Breast epithelium (tissue), 4 donors: ENCODE data around the gene STAU1. TPM values are rescaled to one million over a fixed set of nuclear protein-coding genes. Genes with fewer than 3 reads are reported as not detected.

Experiments used
- DNase-seq, 2 donors: peaks; one replicate each; pipeline ENCODE4 v3.0.0-alpha.2; 2019; ENCODE audit warnings: low spot score in 2 of 2
- H3K27ac ChIP-seq, 2 donors: fragments of 200-600 bp; sonication (generic) in 1 of 2; one replicate each; pipeline ENCODE4 v1.5.1; 2016 to 2019; ENCODE audit warnings: mild to moderate bottlenecking in 1 of 2
- H3K27me3 ChIP-seq, 2 donors: fragments of 200-600 bp; sonication (generic) in 1 of 2; one replicate each; pipeline versions ENCODE4 v1.5.1 to v1.6.0; 2017 to 2019; ENCODE audit warnings: control low read depth in 1 of 2, mild to moderate bottlenecking in 1 of 2
- H3K36me3 ChIP-seq: fragments of 200-600 bp; one replicate; pipeline ENCODE4 v1.5.1; 2019
- H3K4me1 ChIP-seq, 2 donors: fragments of 200-600 bp; sonication (generic); one replicate each; pipeline ENCODE4 v1.5.1; 2016 to 2019; ENCODE audit warnings: control low read depth in 1 of 2
- H3K4me3 ChIP-seq, 3 donors: fragments of 200-600 bp; sonication (generic); 1 replicate in 2 of 3; 2 replicates in 1 of 3; pipeline ENCODE4 v1.5.1; 2016 to 2019; ENCODE audit warnings: mild to moderate bottlenecking in 3 of 3, moderate library complexity in 2 of 3
- H3K9me3 ChIP-seq, 2 donors: fragments of 200-600 bp; sonication (generic) in 1 of 2; one replicate each; pipeline ENCODE4 v1.5.1; 2016 to 2019; ENCODE audit warnings: control low read depth in 1 of 2
- POLR2A ChIP-seq: fragments of 450-650 bp; IDR thresholded peaks from one replicate; pipeline ENCODE4 v1.6.1; 2016; ENCODE audit warnings: antibody characterized with exemption, mild to moderate bottlenecking, moderate library complexity
- POLR2AphosphoS5 ChIP-seq, 3 donors: sonication (generic); formaldehyde crosslinking; IDR thresholded peaks; one replicate each; pipeline ENCODE4 v1.6.1; 2017; ENCODE audit warnings: antibody characterized with exemption in 3 of 3
- intact Hi-C: fragments of 100-400 bp; cut with DNase I; formaldehyde crosslinking; loops from one replicate; pipeline ENCODE4 v1.15.1; 2023; ENCODE audit warnings: low total_unique reads
- total RNA-seq, 3 donors: library from RNA; depleted of rRNA; stranded (reverse); fragments of >200 nt; gene quantifications; one replicate each; pipeline ENCODE4 v1.1.0, GENCODE V29; 2016
- TF ChIP-seq, protein P1 (sequence below), 3 donors: fragments of 450-650 bp; IDR thresholded peaks; one replicate each; pipeline ENCODE4 v1.5.1; 2016 to 2017; ENCODE audit warnings: antibody characterized with exemption in 3 of 3, mild to moderate bottlenecking in 3 of 3, moderate library complexity in 3 of 3

The STAU1 gene
- total RNA-seq, 3 donors from 2014 or later: 79.8 to 85.2 (median 79.9) TPM

- Histone ChIP-seq H3K27ac (peak overlapping the region in 1 of 2 donors; percentile 67), H3K4me1 (no peaks in the 10 kb centered on the region), H3K4me3 (no peak overlapping the region), H3K36me3 (peaks cover 32% of the 10 kb centered on the region), H3K9me3 (no peaks in the 10 kb centered on the region), H3K27me3 (no peaks in the 10 kb centered on the region)
- intact Hi-C loops: loop anchor here (10.0 kb wide), 1 partner anchor 1987 kb away; no protein-coding TSS in a partner anchor
- no peak for DNase-seq
- TF ChIP-seq POLR2AphosphoS5 (IDR thresholded peaks at IDR 0.05): no peak
- no peak for TF ChIP-seq POLR2A
- TF ChIP-seq, protein P1, sequence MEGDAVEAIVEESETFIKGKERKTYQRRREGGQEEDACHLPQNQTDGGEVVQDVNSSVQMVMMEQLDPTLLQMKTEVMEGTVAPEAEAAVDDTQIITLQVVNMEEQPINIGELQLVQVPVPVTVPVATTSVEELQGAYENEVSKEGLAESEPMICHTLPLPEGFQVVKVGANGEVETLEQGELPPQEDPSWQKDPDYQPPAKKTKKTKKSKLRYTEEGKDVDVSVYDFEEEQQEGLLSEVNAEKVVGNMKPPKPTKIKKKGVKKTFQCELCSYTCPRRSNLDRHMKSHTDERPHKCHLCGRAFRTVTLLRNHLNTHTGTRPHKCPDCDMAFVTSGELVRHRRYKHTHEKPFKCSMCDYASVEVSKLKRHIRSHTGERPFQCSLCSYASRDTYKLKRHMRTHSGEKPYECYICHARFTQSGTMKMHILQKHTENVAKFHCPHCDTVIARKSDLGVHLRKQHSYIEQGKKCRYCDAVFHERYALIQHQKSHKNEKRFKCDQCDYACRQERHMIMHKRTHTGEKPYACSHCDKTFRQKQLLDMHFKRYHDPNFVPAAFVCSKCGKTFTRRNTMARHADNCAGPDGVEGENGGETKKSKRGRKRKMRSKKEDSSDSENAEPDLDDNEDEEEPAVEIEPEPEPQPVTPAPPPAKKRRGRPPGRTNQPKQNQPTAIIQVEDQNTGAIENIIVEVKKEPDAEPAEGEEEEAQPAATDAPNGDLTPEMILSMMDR (IDR thresholded peaks at IDR 0.05): no peak
These were observed 43.3 kb upstream of the STAU1 start for GRCh38 chr20:49231471-49231870.

GRCh38 chr20:49230561-49231133 is 42.5 kb upstream of the STAU1 start:
- no peak for TF ChIP-seq POLR2A
- TF ChIP-seq POLR2AphosphoS5 (IDR thresholded peaks at IDR 0.05): no peak
- TF ChIP-seq, protein P1 (IDR thresholded peaks at IDR 0.05): no peak
- Histone ChIP-seq H3K27me3 (no peaks in the 10 kb centered on the region), H3K4me1 (no peaks in the 10 kb centered on the region), H3K27ac (peak overlapping the region; percentile 6 to 67), H3K36me3 (peaks cover 27% of the 10 kb centered on the region), H3K9me3 (no peaks in the 10 kb centered on the region), H3K4me3 (no peak overlapping the region)
- peak in 1 of 2 donors; percentile 74 for DNase-seq
- intact Hi-C loops: loop anchor here (10.0 kb wide), 1 partner anchor 1986 kb away; no protein-coding TSS in a partner anchor

GRCh38 chr20:49230021-49230420 is 41.9 kb upstream of the STAU1 start:
- TF ChIP-seq POLR2AphosphoS5 (IDR thresholded peaks at IDR 0.05): no peak
- TF ChIP-seq, protein P1 (IDR thresholded peaks at IDR 0.05): no peak
- no peak for TF ChIP-seq POLR2A
- no peaks in the 10 kb centered on the region for H3K4me1 ChIP-seq
- intact Hi-C loops: loop anchor here (10.0 kb wide), 1 partner anchor 1985 kb away; no protein-coding TSS in a partner anchor
- no peak for DNase-seq
- H3K27ac ChIP-seq: peak overlapping the region; percentile 6 to 67
- no peaks in the 10 kb centered on the region for H3K9me3 ChIP-seq
- H3K27me3 ChIP-seq: no peaks in the 10 kb centered on the region
- peaks cover 21% of the 10 kb centered on the region for H3K36me3 ChIP-seq
- no peak overlapping the region for H3K4me3 ChIP-seq

DNA sequence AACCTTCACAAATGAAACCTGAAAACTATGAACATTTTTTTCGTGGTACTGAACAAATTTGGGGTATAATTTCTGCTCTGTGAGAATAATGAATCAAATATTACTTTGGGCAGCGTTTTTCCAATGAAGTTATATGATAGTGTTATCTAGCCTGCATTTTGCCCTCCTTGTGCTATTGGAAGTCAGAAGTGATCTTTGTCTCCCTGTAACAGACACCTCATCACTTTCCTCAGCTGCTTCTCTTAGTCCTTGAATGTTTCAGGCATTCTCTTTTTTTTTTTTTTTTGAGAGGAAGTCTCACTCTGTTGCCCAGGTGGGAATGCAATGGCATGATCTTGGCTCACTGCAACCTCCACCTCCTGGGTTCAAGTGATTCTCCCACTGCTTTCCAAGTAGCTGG is 41.2 kb upstream of the STAU1 start:
- H3K36me3 ChIP-seq: peaks cover 15% of the 10 kb centered on the region
- intact Hi-C loops: no loop called here
- H3K4me1 ChIP-seq: no peaks in the 10 kb centered on the region
- no peak overlapping the region for H3K4me3 ChIP-seq
- no peak for DNase-seq
- no peaks in the 10 kb centered on the region for H3K27me3 ChIP-seq
- H3K27ac ChIP-seq: no peak overlapping the region
- no peaks in the 10 kb centered on the region for H3K9me3 ChIP-seq
- TF ChIP-seq POLR2A: no peak
- no peak for TF ChIP-seq POLR2AphosphoS5 (IDR thresholded peaks at IDR 0.05)
- TF ChIP-seq, protein P1 (IDR thresholded peaks at IDR 0.05): no peak

GRCh38 chr20:49228676-49229075 is 40.5 kb upstream of the STAU1 start:
- DNase-seq: no peak
- TF ChIP-seq, protein P1 (IDR thresholded peaks at IDR 0.05): no peak
- TF ChIP-seq POLR2AphosphoS5 (IDR thresholded peaks at IDR 0.05) (no peak), POLR2A (no peak)
- intact Hi-C loops: no loop called here
- Histone ChIP-seq H3K4me1 (no peaks in the 10 kb centered on the region), H3K4me3 (no peak overlapping the region), H3K36me3 (peaks cover 11% of the 10 kb centered on the region), H3K9me3 (no peaks in the 10 kb centered on the region), H3K27me3 (no peaks in the 10 kb centered on the region), H3K27ac (no peak overlapping the region)
